Bronchial epithelial cell (primary cell): Measurements from ENCODE around the gene DYNC2LI1. TPM values are rescaled to one million over a fixed set of nuclear protein-coding genes. Genes with fewer than 3 reads are reported as not detected.
A peak's percentile ranks its signal among the peaks of the same experiment; 100 is the strongest.

Experiments used
- DNase-seq: peaks from one replicate; pipeline ENCODE4 v3.0.0-alpha.2; 2010; ENCODE audit warnings: low read depth
- FAIRE-seq: peaks from 2 replicates; lab custom pipeline; 2011; peaks lifted over from hg19 to GRCh38; lab: Jason Lieb, UNC
- H3K27me3 ChIP-seq: 2 replicates; pipeline ENCODE4 v1.5.1; 2011; ENCODE audit warnings: low read length; ENCODE audit not compliant: control insufficient read depth, insufficient read depth
- H3K36me3 ChIP-seq: 2 replicates; pipeline ENCODE4 v1.5.1; 2011; ENCODE audit warnings: low read length; ENCODE audit not compliant: control insufficient read depth, insufficient read depth
- H3K4me3 ChIP-seq: 2 replicates; pipeline ENCODE4 v1.5.1; 2011; ENCODE audit warnings: mild to moderate bottlenecking, low read depth, low read length, control low read depth
- CTCF ChIP-seq: IDR thresholded peaks from 2 replicates; pipeline ENCODE4 v1.5.1; 2011; ENCODE audit warnings: mild to moderate bottlenecking, moderate library complexity, low read length, control low read depth, inconsistent platforms; ENCODE audit not compliant: insufficient read depth, severe bottlenecking
- total RNA-seq: library from RNA; depleted of rRNA; stranded (reverse); fragments of >200 nt; gene quantifications from 2 replicates; pipeline ENCODE4 v1.2.1, GENCODE V29; 2014

Gene DYNC2LI1
- total RNA-seq, 1 donor from 2014 or later = 8.2 TPM

- Histone ChIP-seq H3K4me3 (no peak overlapping the region), H3K36me3 (no peaks in the 10 kb centered on the region), H3K27me3 (no peaks in the 10 kb centered on the region)
- no peak for FAIRE-seq
- TF ChIP-seq CTCF = no peak
- peak; percentile 72 for DNase-seq
These were observed 7.8 kb upstream of the DYNC2LI1 start for GRCh38 chr2:43766006-43766405.

DNA sequence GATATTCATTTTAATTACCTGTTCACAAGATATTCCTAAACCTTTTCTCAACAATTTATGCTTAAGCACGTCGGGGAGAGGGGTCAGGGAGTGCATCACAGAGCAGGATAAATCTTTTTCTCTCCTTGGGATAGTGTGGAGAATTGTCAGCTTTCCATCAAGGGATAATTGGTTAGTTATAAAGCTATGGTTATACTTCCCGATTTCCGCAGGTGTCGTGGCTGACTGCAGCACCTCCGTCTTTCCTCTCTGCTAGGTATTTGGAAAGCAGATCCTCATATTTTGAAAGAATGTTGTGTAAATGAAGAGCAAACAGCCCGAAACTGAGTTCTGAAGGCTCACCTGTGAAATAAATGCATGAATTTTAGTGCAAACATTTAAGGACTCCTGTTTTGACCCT is 778 bp downstream of the DYNC2LI1 start:
- H3K36me3 ChIP-seq = peaks cover 1% of the 10 kb centered on the region
- DNase-seq = peak; percentile 13
- FAIRE-seq = no peak
- H3K27me3 ChIP-seq = no peaks in the 10 kb centered on the region
- peak overlapping the region; percentile 60 for H3K4me3 ChIP-seq
- no peak for TF ChIP-seq CTCF

DNA sequence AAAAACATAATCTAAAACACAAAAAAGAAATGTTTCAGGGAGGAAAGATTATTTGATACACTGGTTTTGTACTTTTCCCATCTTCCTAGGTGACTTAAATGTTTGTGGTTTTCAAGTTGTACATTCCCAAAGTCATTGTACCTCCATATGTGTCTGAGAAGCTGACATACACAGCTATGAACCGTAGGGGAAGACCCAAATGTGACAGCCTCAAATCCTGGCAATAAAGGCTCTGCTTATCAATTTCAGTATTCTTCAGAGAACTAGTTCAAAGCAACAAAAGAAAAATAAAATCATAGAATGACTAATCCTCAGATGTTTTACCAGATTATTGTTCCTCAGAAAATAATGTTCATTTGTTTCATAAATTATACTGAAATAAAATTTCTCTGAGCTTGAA is 2.5 kb downstream of the DYNC2LI1 start:
- no peak for TF ChIP-seq CTCF
- Histone ChIP-seq H3K36me3 (peaks cover 1% of the 10 kb centered on the region), H3K4me3 (no peak overlapping the region), H3K27me3 (no peaks in the 10 kb centered on the region)
- no peak for FAIRE-seq
- DNase-seq = no peak

GRCh38 chr2:43777306-43777926 is 3.6 kb downstream of the DYNC2LI1 start:
- Histone ChIP-seq H3K4me3 (no peak overlapping the region), H3K27me3 (no peaks in the 10 kb centered on the region), H3K36me3 (peaks cover 1% of the 10 kb centered on the region)
- FAIRE-seq (no peak), DNase-seq (no peak)
- no peak for TF ChIP-seq CTCF

- peaks cover 1% of the 10 kb centered on the region for H3K36me3 ChIP-seq
- no peak for DNase-seq
- no peaks in the 10 kb centered on the region for H3K27me3 ChIP-seq
- TF ChIP-seq CTCF = no peak
- no peak for FAIRE-seq
- no peak overlapping the region for H3K4me3 ChIP-seq
These were observed 4.4 kb downstream of the DYNC2LI1 start for GRCh38 chr2:43778233-43778632.

DNA sequence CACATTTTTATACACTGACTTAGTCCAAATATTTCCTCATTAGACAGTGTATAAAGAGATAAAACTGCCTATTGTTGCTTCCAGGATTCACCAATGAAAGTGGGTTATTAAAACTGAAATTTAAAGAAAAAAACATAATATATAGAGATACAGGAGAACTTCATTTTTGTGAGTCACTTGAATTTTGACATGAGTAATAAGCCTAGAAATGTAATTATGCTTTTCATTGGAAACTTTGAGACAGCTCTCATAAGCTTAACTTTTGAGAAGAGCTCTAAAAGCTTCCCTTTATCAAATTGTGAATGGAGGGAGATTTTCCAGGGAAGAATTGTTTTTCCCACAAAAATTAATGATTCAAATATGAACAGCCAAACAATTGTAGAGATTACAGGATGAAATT is 14.1 kb downstream of the DYNC2LI1 start:
- DNase-seq (no peak), FAIRE-seq (no peak)
- no peak for TF ChIP-seq CTCF
- H3K27me3 ChIP-seq = no peaks in the 10 kb centered on the region
- no peak overlapping the region for H3K4me3 ChIP-seq
- H3K36me3 ChIP-seq = no peaks in the 10 kb centered on the region
